Measurements from ENCODE around the gene CSNK1A1. TPM values are rescaled to one million over a fixed set of nuclear protein-coding genes. Genes with fewer than 3 reads are reported as not detected.

The CSNK1A1 gene
- total RNA-seq, 1 donor from 2014 or later = 335 TPM

GRCh38 chr5:149583394-149583793 is 32.2 kb upstream of the CSNK1A1 start:
- Histone ChIP-seq H3K27me3 (peaks cover 39% of the 10 kb centered on the region), H3K4me3 (no peak overlapping the region), H3K27ac (no peak overlapping the region), H3K36me3 (no peaks in the 10 kb centered on the region), H3K4me1 (peaks cover 19% of the 10 kb centered on the region), H3K9ac (no peak overlapping the region), H3F3A (ENCODE audit: low read depth) (peaks cover 26% of the 10 kb centered on the region), H3K9me3 (ENCODE audit: low read depth) (no peaks in the 10 kb centered on the region), H4K20me1 (ENCODE audit: low read depth) (no peaks in the 10 kb centered on the region), H3K79me2 (ENCODE audit: low read depth) (no peaks in the 10 kb centered on the region), H3K4me2 (no peak overlapping the region), H2AFZ (replicated peaks) (peak overlapping the region; percentile 22)
- H3K4me3 Mint-ChIP-seq = no peak overlapping the region
- no peaks in the 10 kb centered on the region for H3K9me3 Mint-ChIP-seq
- no peaks in the 10 kb centered on the region for H3K36me3 Mint-ChIP-seq
- H3K27me3 Mint-ChIP-seq (ENCODE audit: insufficient read depth, low read depth) = peaks cover 4% of the 10 kb centered on the region
- TF ChIP-seq, protein P1, sequence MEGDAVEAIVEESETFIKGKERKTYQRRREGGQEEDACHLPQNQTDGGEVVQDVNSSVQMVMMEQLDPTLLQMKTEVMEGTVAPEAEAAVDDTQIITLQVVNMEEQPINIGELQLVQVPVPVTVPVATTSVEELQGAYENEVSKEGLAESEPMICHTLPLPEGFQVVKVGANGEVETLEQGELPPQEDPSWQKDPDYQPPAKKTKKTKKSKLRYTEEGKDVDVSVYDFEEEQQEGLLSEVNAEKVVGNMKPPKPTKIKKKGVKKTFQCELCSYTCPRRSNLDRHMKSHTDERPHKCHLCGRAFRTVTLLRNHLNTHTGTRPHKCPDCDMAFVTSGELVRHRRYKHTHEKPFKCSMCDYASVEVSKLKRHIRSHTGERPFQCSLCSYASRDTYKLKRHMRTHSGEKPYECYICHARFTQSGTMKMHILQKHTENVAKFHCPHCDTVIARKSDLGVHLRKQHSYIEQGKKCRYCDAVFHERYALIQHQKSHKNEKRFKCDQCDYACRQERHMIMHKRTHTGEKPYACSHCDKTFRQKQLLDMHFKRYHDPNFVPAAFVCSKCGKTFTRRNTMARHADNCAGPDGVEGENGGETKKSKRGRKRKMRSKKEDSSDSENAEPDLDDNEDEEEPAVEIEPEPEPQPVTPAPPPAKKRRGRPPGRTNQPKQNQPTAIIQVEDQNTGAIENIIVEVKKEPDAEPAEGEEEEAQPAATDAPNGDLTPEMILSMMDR (IDR thresholded peaks at IDR 0.05) = no peak
- TF ChIP-seq EZH2 (IDR thresholded peaks at IDR 0.05) = no peak
- TF ChIP-seq EZH2phosphoT487 (IDR thresholded peaks at IDR 0.05) = no peak
- H3K4me1 Mint-ChIP-seq = peaks cover 17% of the 10 kb centered on the region
- DNase-seq (ENCODE audit: low spot score) = no peak
- H3K27ac Mint-ChIP-seq = no peak overlapping the region

- peak overlapping the region; percentile 95 for H2AFZ ChIP-seq (replicated peaks)
- no peak overlapping the region for H3K9ac ChIP-seq
- no peaks in the 10 kb centered on the region for H3K9me3 ChIP-seq (ENCODE audit: low read depth)
- peaks cover 26% of the 10 kb centered on the region for H3F3A ChIP-seq (ENCODE audit: low read depth)
- H3K4me3 ChIP-seq = peak overlapping the region; percentile 55
- H4K20me1 ChIP-seq (ENCODE audit: low read depth) = no peaks in the 10 kb centered on the region
- DNase-seq (ENCODE audit: low spot score) = peak; percentile 72
- H3K27ac Mint-ChIP-seq = no peak overlapping the region
- peak; percentile 24 for TF ChIP-seq EZH2phosphoT487 (IDR thresholded peaks at IDR 0.05)
- TF ChIP-seq, protein P1 (IDR thresholded peaks at IDR 0.05) = no peak
- no peaks in the 10 kb centered on the region for H3K36me3 ChIP-seq
- H3K4me2 ChIP-seq = peak overlapping the region; percentile 83
- peaks cover 17% of the 10 kb centered on the region for H3K4me1 Mint-ChIP-seq
- H3K79me2 ChIP-seq (ENCODE audit: low read depth) = no peaks in the 10 kb centered on the region
- H3K27ac ChIP-seq = no peak overlapping the region
- peaks cover 42% of the 10 kb centered on the region for H3K27me3 ChIP-seq
- peak overlapping the region; percentile 83 for H3K4me3 Mint-ChIP-seq
- H3K4me1 ChIP-seq = peaks cover 19% of the 10 kb centered on the region
- H3K36me3 Mint-ChIP-seq = no peaks in the 10 kb centered on the region
- H3K9me3 Mint-ChIP-seq = no peaks in the 10 kb centered on the region
- peaks cover 4% of the 10 kb centered on the region for H3K27me3 Mint-ChIP-seq (ENCODE audit: insufficient read depth, low read depth)
These were observed 30.9 kb upstream of the CSNK1A1 start for GRCh38 chr5:149581931-149582768.

- Mint-ChIP-seq H3K27me3 (ENCODE audit: insufficient read depth, low read depth) (peaks cover 4% of the 10 kb centered on the region), H3K36me3 (no peaks in the 10 kb centered on the region), H3K27ac (no peak within 1 kb of the TSS), H3K4me1 (peaks cover 17% of the 10 kb centered on the region), H3K9me3 (no peaks in the 10 kb centered on the region), H3K4me3 (peak within 1 kb of the TSS; percentile 83)
- Histone ChIP-seq H4K20me1 (ENCODE audit: low read depth) (no peaks in the 10 kb centered on the region), H3K4me2 (peak within 1 kb of the TSS; percentile 83), H3K27ac (no peak within 1 kb of the TSS), H3F3A (ENCODE audit: low read depth) (peaks cover 26% of the 10 kb centered on the region), H3K4me3 (peak within 1 kb of the TSS; percentile 55), H3K9me3 (ENCODE audit: low read depth) (no peaks in the 10 kb centered on the region), H2AFZ (replicated peaks) (peak within 1 kb of the TSS; percentile 95), H3K27me3 (peaks cover 42% of the 10 kb centered on the region), H3K4me1 (peaks cover 19% of the 10 kb centered on the region), H3K9ac (no peak within 1 kb of the TSS), H3K79me2 (ENCODE audit: low read depth) (no peaks in the 10 kb centered on the region), H3K36me3 (no peaks in the 10 kb centered on the region)
- peak; percentile 63 for DNase-seq (ENCODE audit: low spot score)
- TF ChIP-seq EZH2 (IDR thresholded peaks at IDR 0.05) (peak; percentile 30), EZH2phosphoT487 (IDR thresholded peaks at IDR 0.05) (no peak)
These were observed 30.1 kb upstream of the CSNK1A1 start, which contains the start of gene ARHGEF37 for GRCh38 chr5:149581192-149581861. TSS of gene ARHGEF37 (plus strand) at chr5:149581498. CDS start at chr5:149597770, 16,272 bp downstream.
